Chondrocyte (in vitro differentiated cells): Measurements from ENCODE around the gene XYLB. TPM values are rescaled to one million over a fixed set of nuclear protein-coding genes. Genes with fewer than 3 reads are reported as not detected.
A peak's percentile ranks its signal among the peaks of the same experiment; 100 is the strongest.

Source experiments
- DNase-seq: peaks from one replicate; pipeline ENCODE4 v3.0.0; 2021; ENCODE audit warnings: mixed read lengths, low spot score
- H3K27ac Mint-ChIP-seq: one replicate; pipeline ENCODE4 v1.8.0; 2021; ENCODE audit warnings: mild to moderate bottlenecking, moderate library complexity, mixed read lengths; ENCODE audit not compliant: unreplicated experiment
- H3K27me3 Mint-ChIP-seq: 2 replicates; pipeline ENCODE4 v1.8.0; 2021; ENCODE audit warnings: low read depth, mixed read lengths
- H3K36me3 Mint-ChIP-seq: 2 replicates; pipeline ENCODE4 v1.8.0; 2021; ENCODE audit warnings: low read depth, mixed read lengths
- H3K4me1 Mint-ChIP-seq: 2 replicates; pipeline ENCODE4 v1.8.0; 2021; ENCODE audit warnings: low read depth, mild to moderate bottlenecking, mixed read lengths
- H3K4me3 Mint-ChIP-seq: one replicate; pipeline ENCODE4 v1.8.0; 2021; ENCODE audit warnings: mild to moderate bottlenecking, moderate library complexity, mixed read lengths; ENCODE audit not compliant: unreplicated experiment
- H3K9me3 Mint-ChIP-seq: 2 replicates; pipeline ENCODE4 v1.8.0; 2021; ENCODE audit warnings: low read depth, mixed read lengths
- CTCF ChIP-seq: fragments of 200-600 bp; sonication (generic); IDR thresholded peaks from 2 replicates; pipeline ENCODE4 v1.5.0; 2021; ENCODE audit warnings: antibody characterized with exemption, mild to moderate bottlenecking, moderate library complexity
- total RNA-seq: library from RNA; stranded (reverse); gene quantifications from 3 replicates; pipeline ENCODE4 v1.2.1, GENCODE V29; 2021

XYLB gene
- total RNA-seq, 1 donor from 2014 or later, result 3.9 TPM

- Mint-ChIP-seq H3K27ac (no peak overlapping the region), H3K27me3 (peaks cover 6% of the 10 kb centered on the region), H3K4me1 (no peaks in the 10 kb centered on the region), H3K9me3 (no peaks in the 10 kb centered on the region), H3K4me3 (no peak overlapping the region), H3K36me3 (no peaks in the 10 kb centered on the region)
- no peak for DNase-seq
- no peak for TF ChIP-seq CTCF
Measured at GRCh38 chr3:38335263-38335662, 11.3 kb upstream of the XYLB start.

- H3K27me3 Mint-ChIP-seq, result peaks cover 6% of the 10 kb centered on the region
- no peaks in the 10 kb centered on the region for H3K36me3 Mint-ChIP-seq
- no peak overlapping the region for H3K4me3 Mint-ChIP-seq
- no peak for TF ChIP-seq CTCF
- no peak overlapping the region for H3K27ac Mint-ChIP-seq
- no peaks in the 10 kb centered on the region for H3K9me3 Mint-ChIP-seq
- no peaks in the 10 kb centered on the region for H3K4me1 Mint-ChIP-seq
- DNase-seq, result no peak
Measured at GRCh38 chr3:38337703-38338102, 8.9 kb upstream of the XYLB start.

- Mint-ChIP-seq H3K27ac (no peak overlapping the region), H3K27me3 (no peaks in the 10 kb centered on the region), H3K4me3 (no peak overlapping the region), H3K4me1 (peaks cover 5% of the 10 kb centered on the region), H3K9me3 (no peaks in the 10 kb centered on the region), H3K36me3 (no peaks in the 10 kb centered on the region)
- peak; percentile 71 for TF ChIP-seq CTCF
- DNase-seq, result no peak
Measured at GRCh38 chr3:38343797-38344594, 2.6 kb upstream of the XYLB start.

GRCh38 chr3:38345879-38346586 lies 552 bp upstream of the XYLB start:
- TF ChIP-seq CTCF, result no peak
- H3K4me1 Mint-ChIP-seq, result peaks cover 5% of the 10 kb centered on the region
- no peak overlapping the region for H3K27ac Mint-ChIP-seq
- H3K27me3 Mint-ChIP-seq, result no peaks in the 10 kb centered on the region
- H3K9me3 Mint-ChIP-seq, result no peaks in the 10 kb centered on the region
- H3K36me3 Mint-ChIP-seq, result no peaks in the 10 kb centered on the region
- peak overlapping the region; percentile 59 for H3K4me3 Mint-ChIP-seq
- no peak for DNase-seq

- H3K27me3 Mint-ChIP-seq, result no peaks in the 10 kb centered on the region
- H3K4me1 Mint-ChIP-seq, result peaks cover 5% of the 10 kb centered on the region
- peak overlapping the region; percentile 74 for H3K4me3 Mint-ChIP-seq
- no peak for TF ChIP-seq CTCF
- no peaks in the 10 kb centered on the region for H3K36me3 Mint-ChIP-seq
- no peak overlapping the region for H3K27ac Mint-ChIP-seq
- no peaks in the 10 kb centered on the region for H3K9me3 Mint-ChIP-seq
- DNase-seq, result no peak
Measured at GRCh38 chr3:38347421-38348200, 1.0 kb downstream of the XYLB start.
